Upper lobe of left lung (tissue), 4 donors: ENCODE results near the gene GRIK4.

Experiments used
- EP300 ChIP-seq, 4 donors: sonication (generic); formaldehyde crosslinking; IDR thresholded peaks; one replicate each; pipeline ENCODE4 v1.5.1; 2017; ENCODE audit warnings: antibody characterized with exemption in 4 of 4, control low read depth in 2 of 4
- POLR2A ChIP-seq, 4 donors: fragments of 450-650 bp; IDR thresholded peaks; one replicate each; pipeline ENCODE4 v1.5.1; 2016 to 2017; ENCODE audit warnings: antibody characterized with exemption in 4 of 4, mild to moderate bottlenecking in 2 of 4
- POLR2AphosphoS5 ChIP-seq, 2 donors: sonication (generic); formaldehyde crosslinking; IDR thresholded peaks; one replicate each; pipeline ENCODE4 v1.5.1; 2017; ENCODE audit warnings: antibody characterized with exemption in 2 of 2
- TF ChIP-seq, protein P1 (sequence below), 6 experiments: fragments of 450-650 bp in 4 of 6; fragments of 200-600 bp in 2 of 6; sonication (generic) in 2 of 6; IDR thresholded peaks; one replicate each; pipeline ENCODE4 v1.5.1; 2016 to 2019; ENCODE audit warnings: antibody characterized with exemption in 6 of 6

DNA sequence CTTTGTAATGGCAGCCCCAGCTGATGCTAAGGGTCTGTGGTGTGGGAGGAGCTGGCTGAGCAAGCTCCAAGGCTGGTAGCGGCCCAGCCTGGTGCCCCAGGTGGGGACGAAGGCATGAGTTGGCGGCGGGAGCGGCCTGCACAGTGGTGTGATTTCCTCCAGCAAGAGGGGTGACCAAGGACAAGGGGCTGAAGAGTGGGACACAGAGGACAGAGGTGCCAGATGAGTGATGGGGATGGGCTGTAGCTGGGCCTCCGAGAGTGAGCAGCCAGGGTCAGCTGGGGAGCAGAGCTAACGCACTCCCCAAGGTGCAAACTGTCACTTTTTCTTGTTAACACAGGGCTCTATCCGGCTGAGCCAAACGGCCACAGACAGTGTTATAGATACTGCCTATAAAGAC, 283.2 kb downstream of the GRIK4 start:
- no peak for TF ChIP-seq POLR2AphosphoS5 (IDR thresholded peaks at IDR 0.05)
- TF ChIP-seq, protein P1, sequence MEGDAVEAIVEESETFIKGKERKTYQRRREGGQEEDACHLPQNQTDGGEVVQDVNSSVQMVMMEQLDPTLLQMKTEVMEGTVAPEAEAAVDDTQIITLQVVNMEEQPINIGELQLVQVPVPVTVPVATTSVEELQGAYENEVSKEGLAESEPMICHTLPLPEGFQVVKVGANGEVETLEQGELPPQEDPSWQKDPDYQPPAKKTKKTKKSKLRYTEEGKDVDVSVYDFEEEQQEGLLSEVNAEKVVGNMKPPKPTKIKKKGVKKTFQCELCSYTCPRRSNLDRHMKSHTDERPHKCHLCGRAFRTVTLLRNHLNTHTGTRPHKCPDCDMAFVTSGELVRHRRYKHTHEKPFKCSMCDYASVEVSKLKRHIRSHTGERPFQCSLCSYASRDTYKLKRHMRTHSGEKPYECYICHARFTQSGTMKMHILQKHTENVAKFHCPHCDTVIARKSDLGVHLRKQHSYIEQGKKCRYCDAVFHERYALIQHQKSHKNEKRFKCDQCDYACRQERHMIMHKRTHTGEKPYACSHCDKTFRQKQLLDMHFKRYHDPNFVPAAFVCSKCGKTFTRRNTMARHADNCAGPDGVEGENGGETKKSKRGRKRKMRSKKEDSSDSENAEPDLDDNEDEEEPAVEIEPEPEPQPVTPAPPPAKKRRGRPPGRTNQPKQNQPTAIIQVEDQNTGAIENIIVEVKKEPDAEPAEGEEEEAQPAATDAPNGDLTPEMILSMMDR (IDR thresholded peaks at IDR 0.05), result no peak
- TF ChIP-seq EP300 (IDR thresholded peaks at IDR 0.05), result no peak
- no peak for TF ChIP-seq POLR2A (IDR thresholded peaks at IDR 0.05)
